ENCODE measurements around the gene HDDC3.
"Not testable (repeated sequence)": the region's sequence is repeated elsewhere in the genome, so short reads cannot be mapped to it uniquely, and the experiment has no call there.

The HDDC3 gene

DNA sequence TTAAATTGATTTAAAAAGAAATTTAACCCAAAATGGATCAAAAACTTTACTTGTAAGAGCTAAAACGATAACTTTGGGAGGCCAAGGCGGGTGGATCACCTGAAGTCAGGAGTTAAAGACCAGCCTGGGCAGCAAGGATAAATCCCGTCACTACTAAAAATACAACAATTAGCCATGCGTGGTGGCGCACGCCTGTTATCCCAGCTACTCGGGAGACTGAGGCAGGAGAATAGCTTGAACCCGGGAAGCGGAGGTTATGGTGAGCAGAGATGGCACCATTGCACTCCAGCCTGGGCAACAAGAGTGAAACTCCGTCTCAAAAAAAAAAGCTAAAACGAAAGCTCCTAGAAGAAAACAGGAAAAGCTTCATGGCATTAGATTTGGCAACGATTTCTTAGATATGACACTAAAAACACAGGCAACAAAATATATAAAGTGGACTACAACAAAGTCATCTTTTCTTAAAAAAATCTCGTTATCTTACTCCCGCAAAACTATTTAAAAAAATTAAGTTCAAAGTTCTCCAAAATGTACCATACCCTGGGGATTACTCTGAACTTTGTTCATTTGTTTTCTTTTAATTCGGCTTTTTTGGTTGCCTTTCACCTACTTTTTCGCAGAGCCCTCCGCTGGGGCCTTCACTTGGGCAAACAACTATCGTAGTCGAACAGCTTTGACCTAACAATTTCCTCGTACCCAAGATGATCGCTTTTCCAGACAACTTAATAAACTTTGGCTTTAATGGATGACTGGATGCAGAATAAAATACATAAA lies 2.9 kb downstream of the HDDC3 start:
- no peak for DNase-seq

DNA sequence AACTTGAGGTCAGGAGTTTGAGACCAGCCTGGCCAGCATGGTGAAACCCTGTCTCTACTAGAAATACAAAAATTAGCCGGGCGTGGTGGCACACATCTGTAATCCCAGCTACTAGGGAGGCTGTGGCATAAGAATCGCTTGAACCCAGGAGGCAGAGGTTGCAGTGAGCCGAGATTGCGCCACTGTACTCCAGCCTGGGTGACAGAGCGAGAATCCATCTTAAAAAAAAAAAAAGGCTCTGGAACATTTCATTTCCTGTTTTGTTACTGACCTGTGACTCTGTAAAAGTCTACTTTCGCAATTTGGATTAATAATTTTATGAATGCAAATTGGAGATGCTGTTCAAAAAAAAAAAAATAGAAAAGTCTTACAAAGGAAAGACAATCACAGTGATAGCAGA lies 4.2 kb downstream of the HDDC3 start:
- not testable (repeated sequence) for DNase-seq

DNA sequence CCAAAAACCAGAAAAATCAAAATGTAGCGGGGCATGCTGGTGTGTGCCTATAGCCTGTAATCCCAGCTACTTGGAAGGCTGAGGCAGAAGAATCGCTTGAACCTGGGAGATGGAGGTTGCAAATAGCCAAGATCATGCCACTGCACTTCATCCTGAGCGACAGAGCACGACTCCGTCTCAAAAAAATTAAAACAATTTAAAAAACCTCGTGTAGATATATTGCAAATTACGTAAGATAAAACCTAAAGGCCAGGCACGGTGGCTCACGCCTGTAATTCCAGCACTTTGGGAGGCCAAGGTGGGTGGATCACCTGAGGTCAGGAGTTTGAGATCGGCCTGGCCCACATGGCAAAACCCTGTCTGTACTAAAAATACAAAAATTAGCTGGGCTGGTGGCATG lies 5.6 kb downstream of the HDDC3 start:
- not testable (repeated sequence) for DNase-seq

DNA sequence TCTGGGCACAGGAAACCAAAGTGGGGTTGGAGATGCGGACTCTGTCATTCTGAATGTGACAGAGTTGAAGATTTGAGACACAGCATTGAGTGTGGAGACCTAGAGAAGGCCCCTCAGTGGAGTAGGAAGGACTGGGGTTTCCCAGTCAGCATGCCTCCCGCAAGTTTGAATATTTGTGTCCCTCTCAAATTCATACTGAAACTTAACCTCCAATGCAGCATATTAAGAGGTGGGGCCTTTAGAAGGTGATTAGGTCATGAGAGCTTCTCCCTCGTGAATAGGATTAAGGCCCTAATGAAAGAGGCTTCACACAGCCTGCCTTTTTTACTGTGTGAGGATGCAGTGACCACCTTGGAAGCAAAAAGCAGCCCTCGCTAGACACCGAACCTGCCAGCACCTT lies 8.0 kb downstream of the HDDC3 start:
- no peak for DNase-seq

DNA sequence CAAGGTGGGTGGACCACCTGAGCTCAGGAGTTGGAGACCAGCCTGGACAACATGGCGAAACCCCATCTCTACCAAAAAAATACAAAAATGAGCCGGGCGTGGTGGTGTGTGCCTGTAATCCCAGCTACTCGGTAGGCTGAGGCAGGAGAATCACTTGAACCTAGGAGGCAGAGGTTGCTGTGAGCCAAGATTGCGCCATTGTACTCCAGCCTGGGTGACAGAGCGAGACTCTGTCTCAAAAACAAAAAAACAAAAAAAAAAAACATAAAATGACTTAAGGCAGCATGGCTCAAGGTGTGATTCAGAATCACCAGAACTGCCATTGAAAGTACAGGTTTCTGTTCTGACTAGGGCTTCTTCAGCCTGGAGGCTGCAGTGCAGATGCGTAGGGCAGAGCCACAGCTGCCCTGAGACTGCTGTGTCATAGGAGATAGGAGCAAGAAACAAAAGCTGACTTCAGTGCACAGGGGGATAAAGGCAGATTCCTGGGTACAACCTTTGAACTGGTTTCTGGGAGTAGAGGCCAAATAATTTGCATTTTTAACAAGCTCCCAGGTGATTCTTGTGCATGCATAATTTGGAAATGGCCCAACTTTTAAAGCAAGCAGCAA lies 9.5 kb downstream of the HDDC3 start:
- not testable (repeated sequence) for DNase-seq

DNA sequence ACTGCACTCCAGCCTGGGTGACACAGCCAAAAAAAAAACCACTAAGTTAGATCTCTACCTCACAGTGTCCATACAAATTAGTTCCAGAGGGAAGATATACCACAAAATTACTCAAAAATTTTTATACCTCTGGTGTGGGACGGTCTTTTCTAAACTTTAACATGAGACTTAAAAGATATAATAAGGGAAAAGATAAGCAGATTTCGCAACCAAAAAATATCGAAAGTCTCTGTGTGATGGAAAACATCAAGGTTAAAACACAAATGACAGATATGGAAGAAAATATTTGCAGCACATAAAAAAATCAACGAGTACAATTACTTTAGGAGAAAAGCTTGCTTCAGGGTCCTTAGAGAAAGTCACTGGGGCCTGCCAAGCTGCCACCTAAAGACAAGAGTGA lies 10.5 kb downstream of the HDDC3 start:
- no peak for DNase-seq

DNA sequence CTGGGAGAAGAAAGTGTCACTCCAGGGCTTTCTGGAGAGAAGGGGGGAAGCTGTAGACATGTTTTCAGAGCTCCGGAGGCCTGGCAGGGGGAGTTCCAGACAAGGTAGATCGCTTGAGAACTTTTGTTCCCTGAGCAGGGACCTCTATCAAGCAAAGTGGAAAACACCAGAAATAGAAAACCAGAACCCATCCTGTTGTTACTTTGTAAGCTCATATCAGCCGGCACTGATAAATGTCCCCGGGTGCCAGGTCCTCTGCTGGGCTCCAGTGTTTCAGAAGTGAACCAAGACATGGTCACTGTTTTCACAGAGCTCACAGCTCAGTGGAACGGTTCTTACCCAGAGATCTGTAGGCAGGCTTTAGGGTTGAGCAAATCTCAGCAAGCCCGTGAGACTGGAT lies 13.5 kb downstream of the HDDC3 start:
- no peak for DNase-seq

DNA sequence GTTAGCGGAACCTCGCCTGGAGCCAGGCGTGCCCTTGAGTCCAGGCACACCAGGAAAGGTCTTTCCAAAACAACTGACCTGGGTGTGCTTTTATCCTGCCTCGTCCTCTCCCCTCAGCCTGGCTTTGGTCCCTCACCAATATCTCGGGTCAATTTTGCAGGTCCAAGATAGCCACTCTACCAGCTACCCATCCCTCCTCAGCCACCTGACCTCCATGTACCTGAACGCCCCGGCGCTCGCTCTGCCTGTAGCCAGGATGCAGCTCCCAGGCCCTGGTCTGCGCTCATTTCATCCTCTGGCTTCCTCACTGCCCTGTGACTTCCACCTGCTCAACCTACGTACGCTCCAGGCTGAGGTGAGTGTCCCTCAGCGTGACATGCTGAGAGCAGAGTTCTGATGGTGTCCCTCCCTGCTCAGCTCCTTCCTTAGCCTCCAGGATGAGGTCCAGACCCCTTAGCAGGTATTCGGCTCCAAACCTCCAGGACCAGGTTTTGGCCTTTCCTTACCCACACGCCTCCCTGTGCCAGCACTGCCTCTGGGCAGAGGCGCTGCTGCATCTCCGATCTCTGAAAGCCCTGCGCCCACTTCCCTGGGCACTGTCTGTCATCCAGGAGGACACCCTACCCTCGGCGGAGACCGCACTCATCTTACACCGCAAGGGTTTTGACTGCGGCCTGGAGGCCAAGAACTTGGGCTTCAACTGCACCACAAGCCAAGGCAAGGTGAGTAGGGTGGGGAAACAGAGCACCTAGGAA lies 14.1 kb downstream of the HDDC3 start:
- DNase-seq, result no peak

DNA sequence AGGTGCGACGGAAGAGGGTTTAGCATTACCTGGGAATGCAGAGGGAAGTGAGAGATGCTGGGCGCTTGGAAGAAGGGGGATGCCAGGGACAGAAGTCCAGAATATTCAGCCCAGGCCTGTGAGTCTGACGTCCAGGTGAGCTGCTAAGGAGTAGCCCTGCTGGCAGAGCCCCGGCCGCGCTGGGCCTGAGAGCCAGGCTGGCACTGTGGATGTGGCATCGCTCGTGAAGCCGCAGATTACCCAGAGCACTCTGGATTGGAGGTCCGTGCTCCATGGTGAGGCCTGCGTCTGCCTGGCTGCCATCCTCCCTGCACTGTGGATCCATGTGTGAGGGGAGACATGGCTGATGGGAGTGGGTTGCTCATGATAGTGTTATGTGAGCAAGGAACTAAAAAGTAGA lies 14.8 kb downstream of the HDDC3 start:
- no peak for DNase-seq

DNA sequence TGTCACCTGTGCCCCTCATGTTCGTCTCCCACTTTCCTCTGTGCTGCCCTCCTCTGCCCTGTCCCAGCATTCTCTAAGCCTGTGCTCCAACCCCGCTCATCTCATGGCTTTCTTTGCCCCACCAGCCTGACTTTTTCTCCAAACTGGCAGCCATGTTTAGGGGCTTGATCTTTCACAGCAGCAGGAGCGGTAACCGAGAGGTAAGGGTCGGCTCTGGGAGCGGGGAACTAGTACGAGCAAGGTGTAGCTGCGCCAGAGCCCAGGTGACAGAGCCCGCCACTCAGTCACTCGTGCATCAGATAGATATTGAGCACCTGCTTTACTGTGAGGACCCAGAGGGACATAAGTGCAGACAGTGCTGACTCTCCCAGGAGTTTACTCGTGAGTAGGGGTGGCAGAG lies 15.9 kb downstream of the HDDC3 start:
- no peak for DNase-seq

DNA sequence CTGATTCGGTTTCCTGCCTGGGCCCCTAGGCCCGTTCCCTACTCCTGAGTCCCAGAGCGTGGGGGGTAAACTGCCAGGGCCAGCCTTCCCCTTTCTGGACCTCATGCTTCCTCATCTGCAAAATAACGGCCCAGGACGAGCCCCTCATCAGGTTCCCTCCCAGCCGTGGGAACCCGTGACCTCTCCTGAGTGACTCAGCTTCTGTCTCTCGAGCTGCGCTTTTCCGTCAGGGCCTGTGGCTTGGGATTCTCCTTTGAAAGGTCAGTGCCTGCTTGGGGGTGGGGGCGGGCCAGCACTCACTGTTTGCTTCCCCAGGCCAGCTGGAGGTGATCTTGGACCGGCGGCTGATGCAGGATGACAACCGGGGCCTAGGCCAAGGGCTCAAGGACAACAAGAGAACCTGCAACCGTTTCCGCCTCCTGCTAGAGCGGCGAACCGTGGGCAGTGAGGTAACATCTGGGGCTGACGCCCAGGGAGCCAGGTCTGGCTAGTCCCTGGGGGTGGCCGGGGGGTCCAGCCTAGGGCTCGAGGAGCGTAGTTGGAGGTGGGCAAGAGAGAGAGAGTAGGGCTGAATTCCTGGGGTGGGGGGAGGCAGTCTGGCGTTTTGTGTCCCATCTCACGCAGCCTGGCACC lies 16.4 kb downstream of the HDDC3 start:
- DNase-seq, result peak; percentile 29 to 30

DNA sequence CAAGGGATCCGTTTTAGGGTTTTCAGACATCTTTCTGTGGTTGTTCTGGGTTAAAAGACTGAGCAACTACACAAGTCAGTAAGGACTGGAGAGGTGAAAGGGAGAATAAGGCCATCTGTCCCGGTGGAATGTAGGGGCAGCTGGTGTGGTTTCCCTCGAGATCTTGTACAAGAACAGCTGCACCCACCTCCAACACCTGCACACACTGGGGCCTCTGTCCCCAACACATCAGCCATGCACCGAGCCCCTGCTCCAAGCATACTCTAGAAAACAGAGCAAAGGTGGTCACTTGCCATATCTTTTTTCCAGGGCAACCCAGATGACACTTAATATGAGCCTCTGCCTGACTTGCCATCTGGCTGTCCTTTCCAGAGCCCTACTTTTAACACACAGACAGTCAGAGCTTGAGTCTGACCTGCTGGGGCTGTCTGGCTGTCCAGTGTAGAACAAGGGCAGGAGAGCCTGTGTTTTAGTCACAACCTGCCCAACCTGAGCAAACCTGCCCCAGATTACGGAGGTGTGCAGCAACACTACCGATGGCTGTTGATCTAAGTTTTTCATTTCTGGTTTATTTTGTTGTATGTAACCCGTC lies 17.0 kb downstream of the HDDC3 start:
- DNase-seq, result no peak

DNA sequence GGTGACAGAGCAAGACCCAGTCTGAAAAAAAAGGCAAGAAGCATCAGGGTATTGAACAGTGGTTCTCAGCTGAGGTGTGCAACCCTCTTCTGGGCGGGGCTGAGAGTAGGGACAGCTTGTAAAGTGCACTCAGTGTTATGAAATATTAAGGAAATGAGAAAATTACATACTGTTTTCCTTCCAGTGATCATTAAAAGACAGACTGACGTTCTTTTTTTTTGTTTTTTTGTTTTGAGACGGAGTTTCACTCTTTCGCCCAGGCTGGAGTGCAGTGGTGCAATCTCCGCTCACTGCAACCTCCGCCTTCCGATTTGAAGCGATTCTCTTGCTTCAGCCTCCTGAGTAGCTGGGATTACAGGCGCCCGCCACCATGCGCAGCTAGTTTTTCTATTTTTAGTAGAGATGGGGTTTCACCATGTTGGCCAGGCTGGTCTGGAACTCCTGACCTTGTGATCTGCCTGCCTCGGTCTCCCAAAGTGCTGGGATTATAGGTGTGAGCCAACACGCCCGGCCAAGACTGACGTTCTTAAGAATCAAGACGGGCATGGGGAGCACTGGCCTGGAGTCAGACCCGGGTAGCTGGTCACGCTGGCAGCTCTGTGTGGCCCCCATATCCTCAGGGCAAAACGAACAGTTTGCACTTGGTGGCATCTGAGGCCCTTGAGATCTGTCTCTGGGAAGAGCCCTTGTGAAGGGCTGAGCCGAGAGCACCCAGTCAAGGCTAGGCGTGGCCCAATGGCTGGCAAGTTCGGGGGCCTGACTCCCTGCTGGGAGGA lies 17.9 kb downstream of the HDDC3 start:
- no peak for DNase-seq

DNA sequence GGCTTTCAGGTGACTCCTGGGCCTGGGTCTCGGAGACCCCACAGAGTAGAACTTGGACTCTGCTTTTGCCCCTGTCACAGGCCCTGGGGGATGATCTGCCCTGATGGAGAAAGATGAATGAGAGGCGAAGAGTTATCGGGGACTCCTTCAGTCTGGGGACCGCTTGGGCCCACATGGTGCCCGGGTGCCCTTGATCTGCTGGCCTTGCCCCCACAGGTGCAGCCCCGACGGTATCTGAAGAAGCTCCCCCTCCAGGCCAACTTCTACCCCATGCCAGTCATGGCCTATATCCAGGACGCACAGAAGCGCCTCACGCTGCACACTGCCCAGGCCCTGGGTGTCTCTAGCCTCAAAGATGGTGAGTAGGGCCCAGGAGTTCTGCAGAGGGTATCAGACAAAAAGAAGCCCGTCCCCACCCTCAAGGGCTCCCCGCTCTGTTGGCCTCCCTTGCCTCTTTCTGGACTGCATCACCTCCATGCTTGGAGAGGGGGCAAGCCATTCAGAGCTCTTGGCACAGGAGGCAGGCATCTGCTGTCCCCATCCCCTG lies 18.9 kb downstream of the HDDC3 start:
- no peak for DNase-seq

DNA sequence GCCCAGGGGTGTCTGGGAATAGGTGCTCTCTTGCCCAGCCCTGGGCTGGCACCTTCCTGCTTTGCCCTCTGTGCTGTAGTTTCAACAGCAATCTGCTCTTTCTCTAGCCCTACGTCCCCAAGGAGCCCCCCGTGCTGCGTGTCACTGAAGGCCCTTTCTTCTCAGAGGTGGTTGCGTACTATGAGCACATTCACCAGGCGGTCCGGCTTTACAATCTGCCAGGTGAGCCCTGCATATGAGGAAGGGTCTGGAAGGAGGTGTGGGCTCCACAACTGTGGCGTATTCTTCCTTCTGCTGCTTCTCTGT lies 19.6 kb downstream of the HDDC3 start:
- no peak for DNase-seq

DNA sequence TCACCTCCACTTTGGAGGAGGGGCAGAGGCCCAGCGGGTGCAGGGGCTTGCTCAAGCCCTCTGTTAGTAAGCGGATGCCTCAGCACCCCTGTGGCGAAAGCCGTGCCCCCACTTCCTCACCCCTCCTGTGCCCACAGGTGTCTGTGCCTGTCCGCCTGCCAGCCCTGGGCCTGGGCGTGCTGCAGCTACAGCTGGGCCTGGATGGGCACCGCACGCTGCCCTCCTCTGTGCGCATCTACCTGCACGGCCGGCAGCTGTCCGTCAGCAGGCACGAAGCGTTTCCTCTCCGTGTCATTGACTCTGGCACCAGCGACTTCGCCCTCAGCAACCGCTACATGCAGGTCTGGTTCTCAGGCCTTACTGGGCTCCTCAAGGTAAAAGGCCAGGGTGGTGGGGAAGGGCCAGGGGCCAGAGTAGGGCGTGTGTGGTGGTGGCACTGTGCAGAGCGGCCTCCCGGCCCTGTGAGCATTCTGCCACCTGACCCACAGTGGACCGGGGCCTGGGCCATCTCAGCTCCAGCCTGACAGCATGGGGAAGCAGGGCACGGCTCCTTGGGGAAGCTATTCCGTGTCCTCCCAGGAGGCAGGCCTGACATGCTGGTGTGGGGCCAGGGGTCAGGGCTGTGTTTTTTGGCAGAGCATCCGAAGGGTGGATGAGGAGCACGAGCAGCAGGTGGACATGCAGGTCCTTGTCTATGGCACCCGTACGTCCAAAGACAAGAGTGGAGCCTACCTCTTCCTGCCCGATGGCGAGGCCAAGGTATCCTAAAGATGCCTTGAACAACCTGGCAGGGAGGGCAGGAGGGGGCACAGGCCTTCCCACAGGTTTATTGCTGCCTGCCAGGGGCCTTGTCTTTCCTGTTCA lies 20.2 kb downstream of the HDDC3 start:
- no peak for DNase-seq

DNA sequence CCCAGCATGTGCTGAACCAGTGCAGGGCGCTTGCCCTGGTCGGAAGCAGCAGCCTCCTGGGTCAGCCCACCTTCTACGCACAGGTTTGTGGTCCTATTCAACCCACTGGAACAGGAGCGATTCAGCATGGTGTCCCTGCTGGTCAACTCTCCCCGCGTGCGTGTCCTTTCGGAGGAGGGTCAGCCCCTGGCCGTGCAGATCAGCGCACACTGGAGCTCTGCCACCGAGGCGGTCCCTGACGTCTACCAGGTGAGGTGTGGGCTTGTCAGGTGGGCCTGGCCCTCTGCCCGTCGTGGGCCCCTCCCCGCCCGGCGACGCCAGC lies 21.1 kb downstream of the HDDC3 start:
- DNase-seq, result no peak

DNA sequence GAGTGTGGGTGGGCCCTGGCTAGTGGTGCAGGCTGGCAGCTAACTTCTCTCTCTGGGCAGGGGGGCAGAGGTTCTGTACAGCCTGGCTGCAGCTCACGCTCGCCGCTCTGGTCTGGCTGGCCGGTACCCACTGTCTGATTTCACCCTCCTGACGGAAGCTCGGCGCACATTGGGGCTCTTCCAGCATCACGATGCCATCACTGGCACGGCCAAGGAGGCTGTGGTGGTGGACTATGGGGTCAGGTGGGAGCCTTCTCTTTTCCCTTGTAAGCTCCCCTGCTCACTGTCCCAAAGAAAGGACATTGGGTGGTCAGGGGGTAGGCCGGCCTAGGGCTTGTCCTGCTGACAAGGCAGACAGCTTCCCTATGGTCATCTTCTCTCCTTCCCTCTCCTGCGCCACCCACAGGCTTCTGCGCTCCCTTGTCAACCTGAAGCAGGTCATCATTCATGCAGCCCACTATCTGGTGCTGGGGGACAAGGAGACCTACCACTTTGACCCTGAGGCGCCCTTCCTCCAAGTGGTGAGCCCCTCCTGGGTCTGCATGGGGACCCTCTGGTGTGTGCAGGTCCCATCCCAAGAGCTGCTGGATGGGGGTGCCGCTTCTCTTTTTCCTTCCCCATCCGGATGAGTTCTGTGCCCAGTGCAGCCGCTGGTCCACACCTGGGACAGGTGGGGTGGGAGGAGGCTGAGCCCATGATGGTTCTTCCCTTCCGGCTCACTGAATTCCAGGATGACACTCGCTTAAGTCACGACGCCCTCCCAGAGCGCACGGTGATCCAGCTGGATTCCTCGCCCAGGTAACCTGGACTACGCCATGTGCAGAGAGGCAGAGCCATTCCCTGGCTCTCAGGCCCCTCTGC lies 21.7 kb downstream of the HDDC3 start:
- DNase-seq, result no peak

DNA sequence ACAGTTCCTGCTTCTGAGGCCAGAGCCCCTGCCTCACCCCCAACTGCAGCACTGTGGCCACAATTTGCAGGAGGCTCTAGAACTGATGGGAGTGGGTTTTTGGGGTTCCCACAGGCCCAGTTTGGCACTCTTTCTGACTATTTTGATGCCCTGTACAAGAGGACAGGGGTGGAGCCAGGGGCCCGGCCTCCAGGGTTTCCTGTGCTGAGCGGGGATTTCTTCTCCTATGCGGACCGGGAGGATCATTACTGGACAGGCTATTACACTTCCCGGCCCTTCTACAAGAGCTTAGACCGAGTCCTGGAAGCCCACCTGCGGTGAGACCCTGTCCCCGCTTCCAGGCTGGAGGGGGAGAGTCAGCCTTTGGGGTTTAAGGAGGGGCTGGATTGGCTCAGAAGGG lies 22.4 kb downstream of the HDDC3 start:
- DNase-seq, result no peak

DNA sequence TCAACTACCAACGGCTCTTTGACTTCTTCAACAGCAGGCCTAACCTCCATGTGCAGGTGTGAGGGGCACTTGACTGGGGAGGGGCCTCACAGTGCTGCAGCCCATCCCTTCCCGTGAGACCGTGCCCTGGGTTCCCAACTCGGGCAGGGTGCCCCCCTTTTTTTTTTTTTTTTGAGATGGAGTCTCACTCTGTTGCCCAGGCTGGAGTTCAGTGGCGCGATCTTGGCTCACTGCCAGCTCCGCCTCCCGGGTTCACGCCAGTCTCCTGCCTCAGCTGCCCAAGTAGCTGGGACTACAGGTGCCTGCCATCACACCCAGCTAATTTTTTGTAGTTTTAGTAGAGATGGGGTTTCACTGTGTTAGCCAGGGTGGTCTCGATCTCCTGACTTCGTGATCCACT lies 22.9 kb downstream of the HDDC3 start:
- DNase-seq, result not testable (repeated sequence)
